Right kidney (tissue), 1 donor: Measurements from ENCODE around the gene DNAI1.
"Not testable (repeated sequence)": the region's sequence is repeated elsewhere in the genome, so short reads cannot be mapped to it uniquely, and the experiment has no call there.

Experiments used
- DNase-seq: peaks from one replicate; pipeline ENCODE4 v3.0.0-alpha.2; 2016

DNAI1 gene

GRCh38 chr9:34451135-34451534 is 7.5 kb upstream of the DNAI1 start:
- no peak for DNase-seq

GRCh38 chr9:34451545-34451944 is 7.1 kb upstream of the DNAI1 start:
- DNase-seq, result no peak

GRCh38 chr9:34452568-34452967 is 6.0 kb upstream of the DNAI1 start:
- no peak for DNase-seq

- DNase-seq, result no peak
Measured at GRCh38 chr9:34454571-34455065, 4.0 kb upstream of the DNAI1 start.

GRCh38 chr9:34456151-34456550 is 2.5 kb upstream of the DNAI1 start:
- no peak for DNase-seq

GRCh38 chr9:34456746-34457145 is 1.9 kb upstream of the DNAI1 start:
- no peak for DNase-seq

GRCh38 chr9:34457266-34458012 is 1.2 kb upstream of the DNAI1 start:
- peak; percentile 56 for DNase-seq

GRCh38 chr9:34458959-34459340 is 345 bp downstream of the DNAI1 start:
- no peak for DNase-seq

- DNase-seq, result no peak
Measured at GRCh38 chr9:34459356-34459755, 751 bp downstream of the DNAI1 start.

GRCh38 chr9:34459941-34460340 is 1.3 kb downstream of the DNAI1 start:
- DNase-seq, result no peak

GRCh38 chr9:34463098-34463900 is 4.7 kb downstream of the DNAI1 start:
- no peak for DNase-seq

GRCh38 chr9:34463901-34464232 is 5.3 kb downstream of the DNAI1 start:
- DNase-seq, result no peak

GRCh38 chr9:34464571-34464970 is 6.0 kb downstream of the DNAI1 start:
- no peak for DNase-seq

GRCh38 chr9:34465468-34465867 is 6.9 kb downstream of the DNAI1 start:
- no peak for DNase-seq

- no peak for DNase-seq
Measured at GRCh38 chr9:34475097-34475496, 16.5 kb downstream of the DNAI1 start.

- DNase-seq, result no peak
Measured at GRCh38 chr9:34477541-34477940, 18.9 kb downstream of the DNAI1 start.

GRCh38 chr9:34479431-34479866 is 20.8 kb downstream of the DNAI1 start:
- DNase-seq, result no peak

GRCh38 chr9:34481620-34482019 is 23.0 kb downstream of the DNAI1 start:
- not testable (repeated sequence) for DNase-seq

- not testable (repeated sequence) for DNase-seq
Measured at GRCh38 chr9:34482746-34483145, 24.1 kb downstream of the DNAI1 start.

- no peak for DNase-seq
Measured at GRCh38 chr9:34484678-34485077, 26.1 kb downstream of the DNAI1 start.

GRCh38 chr9:34485822-34486221 is 27.2 kb downstream of the DNAI1 start:
- no peak for DNase-seq

- no peak for DNase-seq
Measured at GRCh38 chr9:34486572-34486971, 28.0 kb downstream of the DNAI1 start.

- DNase-seq, result no peak
Measured at GRCh38 chr9:34490360-34490759, 31.8 kb downstream of the DNAI1 start.

GRCh38 chr9:34490760-34491159 is 32.2 kb downstream of the DNAI1 start:
- DNase-seq, result no peak
